Prostate gland (tissue), 2 donors: ENCODE results near the gene TSNAX.

Experiments
- CTCF ChIP-seq, 4 experiments: fragments of 200-600 bp in 2 of 4; fragments of 450-650 bp in 2 of 4; sonication (generic) in 2 of 4; IDR thresholded peaks; 1 replicate in 3 of 4; 2 replicates in 1 of 4; pipeline ENCODE4 v1.5.1; 2016 to 2019; ENCODE audit warnings: antibody characterized with exemption in 4 of 4, mild to moderate bottlenecking in 2 of 4, moderate library complexity in 2 of 4
- POLR2A ChIP-seq: fragments of 450-650 bp; IDR thresholded peaks from one replicate; pipeline ENCODE4 v1.6.1; 2016; ENCODE audit warnings: antibody characterized with exemption, mild to moderate bottlenecking

- TF ChIP-seq CTCF (IDR thresholded peaks at IDR 0.05) (no peak), POLR2A (no peak)
These were observed 82.6 kb downstream of the TSNAX start for GRCh38 chr1:231611111-231611510.
